GM12892 (cell line): ENCODE data around the gene NAALADL2.

Experiments
- POLR2A ChIP-seq: IDR thresholded peaks from 2 replicates; pipeline ENCODE4 v1.6.1; 2011; ENCODE audit warnings: low read depth, low read length, control low read depth
- POLR2AphosphoS5 ChIP-seq: IDR thresholded peaks from 2 replicates; pipeline ENCODE4 v1.6.1; 2011; ENCODE audit warnings: low read depth, low read length, control low read depth

DNA sequence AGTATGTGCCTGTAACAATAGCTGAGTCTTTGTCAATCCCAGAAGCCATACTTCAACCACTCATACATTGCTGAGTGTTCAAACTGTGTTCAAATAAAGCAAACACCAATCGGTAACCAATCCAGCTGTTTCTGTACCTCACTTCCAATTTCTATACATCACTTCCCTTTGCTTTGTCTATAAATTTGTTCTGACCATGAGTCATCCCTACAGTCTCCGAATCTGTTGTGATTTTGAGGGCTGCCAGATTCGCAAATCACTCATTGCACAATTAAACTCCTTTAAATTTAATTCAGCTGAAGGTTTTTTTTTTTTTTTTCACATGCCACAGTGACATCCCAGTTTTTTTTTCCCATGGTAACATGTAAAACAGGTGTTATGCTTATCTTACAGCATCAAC, 870.3 kb downstream of the NAALADL2 start:
- no peak for TF ChIP-seq POLR2A
- TF ChIP-seq POLR2AphosphoS5, result no peak
